HG02678 (cell line): ENCODE results near the gene ZNF385A.

Source experiments
- ATAC-seq: cut with Tn5 transposase; IDR thresholded peaks from one replicate; pipeline ENCODE4 v1.9.1; 2021; ENCODE audit warnings: mild to moderate bottlenecking, moderate library complexity; ENCODE audit not compliant: unreplicated experiment

Gene ZNF385A

DNA sequence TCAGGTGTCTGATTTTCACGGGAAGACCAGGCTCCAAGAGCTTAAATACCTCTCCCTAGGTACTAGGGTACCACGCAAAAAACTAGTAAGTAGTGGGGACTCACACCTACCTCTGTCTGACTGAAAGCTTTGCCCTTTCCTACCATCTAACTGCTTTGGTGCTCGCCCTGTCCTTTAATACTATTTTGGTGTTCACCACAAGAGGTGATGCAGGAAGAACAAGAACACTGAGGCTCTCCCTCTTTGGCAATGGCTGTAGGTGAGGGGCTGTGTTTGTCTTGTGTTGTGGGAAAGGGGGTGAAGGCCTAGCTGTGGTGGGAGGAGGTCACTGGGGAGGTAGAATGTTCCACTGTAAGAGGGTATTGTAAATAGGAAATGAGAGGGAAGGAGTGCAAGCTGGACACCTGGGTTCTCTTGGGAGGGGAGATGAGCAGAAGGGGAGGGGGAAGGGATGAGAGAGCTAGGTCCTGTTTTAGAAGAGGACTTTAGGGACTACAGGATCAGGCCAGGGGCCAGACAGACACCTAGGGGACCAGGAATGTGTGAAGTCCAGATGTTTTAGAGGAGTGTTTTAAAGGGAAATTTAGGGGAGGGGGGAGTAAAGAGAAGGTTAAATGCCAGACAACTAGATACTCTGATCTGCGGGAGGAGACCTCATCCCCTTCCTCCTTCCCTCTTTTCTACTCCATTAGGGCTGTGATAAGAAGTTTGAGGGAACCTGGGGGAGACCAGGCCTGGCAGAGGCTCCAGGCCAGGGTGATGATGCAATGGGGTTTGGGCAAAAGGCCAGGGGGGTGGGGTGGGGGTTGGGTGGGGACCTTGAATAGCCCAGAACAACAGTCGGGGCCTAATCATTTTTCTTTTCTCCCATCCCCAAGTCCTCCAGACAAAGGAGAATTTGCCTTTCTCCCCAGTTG lies 32.4 kb upstream of the ZNF385A start:
- ATAC-seq = no peak

DNA sequence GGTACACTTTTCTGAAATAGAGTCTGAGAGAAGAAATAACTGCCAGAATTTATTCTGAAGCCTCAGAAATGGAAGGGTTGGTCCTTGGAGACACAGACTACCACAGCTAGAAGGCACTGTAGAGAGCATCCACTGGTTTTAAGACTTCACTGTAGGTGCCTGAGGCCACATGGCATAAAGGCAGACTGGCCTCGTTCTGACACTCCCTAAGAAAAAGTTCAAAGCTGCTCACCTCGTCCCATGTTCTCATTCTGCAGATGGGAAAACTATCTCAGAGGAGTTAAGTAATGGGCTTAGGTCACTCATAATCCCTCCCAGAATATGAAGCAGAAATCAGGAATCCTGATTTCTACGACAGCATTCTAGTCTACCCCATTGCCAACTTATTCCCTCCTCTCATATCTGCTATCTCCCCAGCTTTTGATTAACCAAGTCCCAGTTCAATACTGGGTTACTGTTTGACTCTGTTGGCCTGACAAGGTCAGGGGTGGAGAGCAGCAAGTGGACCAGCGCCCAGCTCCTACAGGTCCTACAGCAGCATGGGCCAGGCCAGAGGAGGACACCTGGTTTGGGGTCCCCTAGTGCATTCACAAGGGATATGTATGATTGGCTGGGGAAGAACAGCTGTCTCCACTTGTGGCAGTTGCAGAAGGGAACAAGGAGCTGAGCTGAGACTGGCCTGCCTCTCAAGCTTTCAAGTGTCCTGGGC lies 30.8 kb upstream of the ZNF385A start:
- no peak for ATAC-seq

DNA sequence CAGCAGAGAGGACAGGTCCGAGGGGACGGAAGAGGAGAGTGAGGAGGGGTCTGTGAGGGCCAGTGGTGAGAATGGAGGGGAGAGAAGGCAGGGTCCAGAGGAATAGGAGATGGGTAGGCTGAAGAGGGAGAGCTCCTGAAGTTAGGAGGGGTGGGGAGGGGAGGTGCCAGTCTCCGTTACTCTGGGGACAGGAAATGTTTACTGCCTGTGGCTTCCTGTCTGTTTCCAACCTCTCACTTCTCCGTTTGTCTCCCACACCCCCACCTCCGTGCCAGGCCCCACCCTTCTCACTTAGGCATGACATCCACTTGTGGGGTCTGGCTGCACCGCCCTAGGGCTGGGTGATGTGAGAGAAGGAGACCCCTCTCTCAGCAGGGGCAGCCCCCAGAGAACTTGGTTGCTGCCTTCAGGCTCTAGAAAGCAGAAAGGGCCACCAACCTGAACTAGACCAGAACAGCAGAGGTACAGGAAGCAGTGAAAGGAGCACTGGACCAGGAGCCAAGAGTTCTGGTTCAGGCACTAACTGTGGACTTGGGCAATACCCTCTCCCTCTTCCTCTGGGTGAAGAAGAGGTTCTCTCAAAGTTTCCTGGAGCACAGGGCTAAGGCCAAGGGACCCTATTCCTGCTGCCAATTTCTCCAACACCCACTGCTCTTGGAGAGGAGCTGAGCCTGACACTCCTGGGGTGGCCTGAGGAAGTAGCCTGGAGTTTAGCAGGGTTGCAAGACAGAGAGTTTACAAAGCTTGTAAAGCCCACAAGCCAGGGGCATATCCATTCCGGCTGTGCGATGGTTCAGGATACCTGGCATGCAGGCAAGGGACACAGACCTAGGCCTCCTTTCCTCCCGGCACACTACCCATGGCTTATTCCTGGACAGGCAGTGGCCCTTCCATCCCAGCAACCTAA lies 29.0 kb upstream of the ZNF385A start:
- ATAC-seq = no peak

DNA sequence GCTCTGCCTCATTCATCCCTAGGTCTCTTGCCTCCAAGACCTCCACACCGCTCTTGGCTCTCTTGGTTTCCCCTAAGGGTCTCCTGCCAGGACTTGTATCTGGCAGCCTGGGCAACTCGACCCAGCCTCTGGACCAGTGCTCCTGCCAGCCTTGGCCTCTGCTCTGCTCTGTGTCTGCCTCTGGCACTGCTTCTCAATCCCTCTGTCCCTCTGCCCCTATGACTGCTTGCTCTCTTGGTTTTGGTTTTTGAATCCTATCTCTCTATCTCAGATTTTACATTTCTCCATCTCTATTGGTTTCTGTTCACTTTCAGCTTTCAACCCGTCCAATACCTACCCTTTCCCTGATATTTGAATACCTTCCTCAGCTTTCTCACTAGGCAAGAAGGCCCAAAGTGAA lies 28.3 kb upstream of the ZNF385A start:
- ATAC-seq = no peak

DNA sequence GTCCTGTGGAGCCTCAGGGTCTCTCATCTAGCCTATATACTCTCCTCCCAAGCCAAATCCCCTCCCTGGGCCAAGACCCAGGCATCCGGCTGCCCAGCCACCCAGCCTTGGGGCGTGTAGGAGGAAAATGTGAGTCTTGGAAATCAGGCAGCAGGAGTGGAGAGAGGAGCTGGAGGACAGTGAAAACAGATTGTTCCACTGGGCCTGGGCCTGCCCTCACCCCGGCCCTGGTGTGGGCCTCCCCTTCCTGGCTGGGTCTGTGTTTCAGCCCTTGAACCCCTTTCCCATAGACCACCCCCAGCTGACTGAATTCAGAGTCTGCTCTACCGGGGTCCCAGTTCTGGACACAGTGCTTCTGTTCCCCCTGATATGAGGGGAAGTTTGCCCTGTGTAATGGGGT lies 27.8 kb upstream of the ZNF385A start:
- ATAC-seq = no peak

DNA sequence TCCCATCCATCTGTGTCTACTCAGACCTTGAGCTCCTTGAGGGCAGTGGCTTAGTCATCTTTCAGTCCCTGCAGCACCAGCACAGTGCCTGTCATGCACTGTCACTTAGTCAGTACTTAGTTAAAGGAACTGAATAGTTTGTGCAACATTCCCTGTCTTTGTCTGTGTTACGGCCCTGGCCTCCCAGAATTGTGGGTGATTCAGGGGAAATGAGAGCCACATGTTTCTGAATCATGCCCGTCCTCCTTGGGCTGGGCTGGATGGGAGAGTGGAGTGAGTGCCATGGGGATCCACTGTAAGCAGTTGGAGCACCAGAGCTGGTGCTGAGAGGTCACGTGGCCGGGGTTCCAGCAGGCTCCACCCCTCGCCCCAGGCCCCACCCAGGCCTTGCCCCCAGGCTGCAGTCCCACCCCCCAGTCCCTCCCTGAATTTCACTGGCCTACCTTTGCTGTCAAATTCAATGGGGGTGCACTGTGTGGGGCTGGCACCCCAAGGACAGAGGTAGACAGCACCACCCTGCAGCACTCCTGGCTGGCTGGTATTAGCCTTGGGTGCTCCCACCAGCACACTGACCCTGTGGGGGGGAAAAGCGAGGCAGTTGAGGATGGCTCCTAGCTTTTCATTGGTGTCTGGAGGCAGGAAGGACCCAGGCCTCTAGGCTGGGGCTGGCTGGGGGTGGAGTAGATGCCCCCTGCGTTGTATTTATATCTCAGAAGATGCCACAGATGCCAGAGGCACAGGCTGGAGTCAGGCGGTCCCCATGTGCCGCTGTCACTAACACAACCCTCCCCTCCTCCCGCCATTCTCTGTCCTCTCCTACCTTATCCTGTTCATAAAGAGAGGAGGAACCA lies 27.1 kb upstream of the ZNF385A start:
- ATAC-seq = no peak

DNA sequence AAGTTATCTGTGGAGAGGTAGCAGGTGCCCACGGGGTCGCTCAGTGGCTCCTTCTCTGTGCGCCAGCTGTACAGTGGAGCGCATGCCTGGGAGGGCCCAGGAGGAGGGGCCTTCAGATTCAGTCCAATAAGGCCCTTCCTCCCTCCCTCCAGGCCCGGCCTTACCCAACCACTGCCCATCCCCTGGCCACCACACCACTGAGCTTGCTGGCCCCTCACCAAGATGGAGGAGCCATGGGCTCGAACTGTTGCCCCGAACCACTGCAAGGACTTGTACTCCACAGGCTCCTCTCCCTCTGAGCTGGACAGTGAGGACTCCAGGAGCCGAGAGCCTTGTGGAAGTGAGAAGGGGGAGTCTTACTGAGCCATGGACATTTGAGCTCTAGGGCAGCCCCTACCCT lies 24.7 kb upstream of the ZNF385A start:
- no peak for ATAC-seq

DNA sequence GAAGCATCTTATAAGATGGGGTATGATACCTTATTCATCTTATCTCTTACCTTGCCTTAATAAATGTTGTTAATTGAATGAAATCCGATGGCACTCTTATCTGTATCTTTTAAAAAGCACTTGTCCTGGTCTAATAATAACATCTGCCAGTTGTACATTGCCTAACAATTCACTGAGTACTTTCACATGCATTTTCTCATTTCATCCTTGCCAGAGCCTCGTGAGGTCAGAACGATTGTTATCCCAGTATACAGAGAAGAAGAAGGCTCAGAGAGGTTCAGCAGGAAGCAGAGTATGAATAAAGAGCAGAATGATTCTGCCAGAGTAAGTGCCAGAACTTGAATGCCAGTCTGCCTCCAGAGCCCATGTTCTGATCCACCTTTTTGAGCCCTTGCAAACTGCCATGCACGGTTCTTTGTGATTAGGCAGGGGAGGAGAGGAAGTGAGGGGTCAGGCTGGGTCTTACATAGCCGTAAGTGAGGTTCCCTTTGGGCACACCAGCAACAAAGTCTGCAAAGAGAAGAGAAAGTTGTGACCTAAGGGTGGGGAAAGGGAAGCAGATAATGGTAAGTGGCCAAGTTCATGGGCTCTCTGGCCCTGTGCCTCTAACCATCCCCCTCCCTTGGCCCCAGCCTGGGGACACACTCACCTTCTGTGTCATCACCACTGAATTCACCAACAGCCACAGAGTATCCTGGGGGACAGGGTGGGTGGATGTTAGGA lies 22.8 kb upstream of the ZNF385A start:
- ATAC-seq = no peak

DNA sequence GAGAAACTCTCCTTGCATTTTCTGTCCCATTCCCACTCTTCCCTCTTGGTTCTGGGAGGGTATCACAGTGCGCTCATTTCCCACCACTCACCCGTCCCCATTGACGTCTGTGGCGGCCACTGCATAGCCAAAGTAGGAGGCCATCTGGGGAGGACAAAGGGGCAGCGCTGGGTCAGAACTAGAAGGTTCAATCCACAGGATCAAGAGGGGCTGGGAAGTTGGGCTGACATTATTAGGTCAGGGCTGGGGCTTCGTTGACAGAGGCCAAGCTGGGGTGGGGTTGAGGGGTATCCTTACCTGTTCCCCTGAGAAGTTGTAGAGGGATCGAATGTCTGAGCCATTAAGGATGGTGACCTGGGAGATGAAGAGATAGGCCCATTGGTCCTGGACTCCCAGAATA lies 21.0 kb upstream of the ZNF385A start:
- ATAC-seq = no peak

DNA sequence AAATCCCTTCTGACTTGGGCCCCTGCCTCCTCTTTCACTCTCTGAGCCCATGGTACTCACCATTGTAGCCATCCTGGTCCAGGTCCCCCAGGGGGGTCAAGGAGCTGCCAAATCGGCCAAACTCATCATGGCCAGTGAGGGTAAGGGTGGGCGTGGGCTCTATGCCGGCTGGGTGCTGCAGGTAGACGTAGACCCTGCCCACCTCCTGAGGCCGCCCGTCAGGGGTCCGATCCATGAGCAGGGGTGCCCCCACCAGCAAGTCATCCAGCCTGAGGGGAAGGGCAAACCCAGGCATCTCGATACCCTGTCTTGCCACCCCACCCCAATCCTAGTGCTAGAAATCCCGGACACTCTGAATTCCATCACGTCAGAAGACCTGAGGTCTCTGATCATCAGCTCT lies 20.6 kb upstream of the ZNF385A start:
- ATAC-seq = no peak

DNA sequence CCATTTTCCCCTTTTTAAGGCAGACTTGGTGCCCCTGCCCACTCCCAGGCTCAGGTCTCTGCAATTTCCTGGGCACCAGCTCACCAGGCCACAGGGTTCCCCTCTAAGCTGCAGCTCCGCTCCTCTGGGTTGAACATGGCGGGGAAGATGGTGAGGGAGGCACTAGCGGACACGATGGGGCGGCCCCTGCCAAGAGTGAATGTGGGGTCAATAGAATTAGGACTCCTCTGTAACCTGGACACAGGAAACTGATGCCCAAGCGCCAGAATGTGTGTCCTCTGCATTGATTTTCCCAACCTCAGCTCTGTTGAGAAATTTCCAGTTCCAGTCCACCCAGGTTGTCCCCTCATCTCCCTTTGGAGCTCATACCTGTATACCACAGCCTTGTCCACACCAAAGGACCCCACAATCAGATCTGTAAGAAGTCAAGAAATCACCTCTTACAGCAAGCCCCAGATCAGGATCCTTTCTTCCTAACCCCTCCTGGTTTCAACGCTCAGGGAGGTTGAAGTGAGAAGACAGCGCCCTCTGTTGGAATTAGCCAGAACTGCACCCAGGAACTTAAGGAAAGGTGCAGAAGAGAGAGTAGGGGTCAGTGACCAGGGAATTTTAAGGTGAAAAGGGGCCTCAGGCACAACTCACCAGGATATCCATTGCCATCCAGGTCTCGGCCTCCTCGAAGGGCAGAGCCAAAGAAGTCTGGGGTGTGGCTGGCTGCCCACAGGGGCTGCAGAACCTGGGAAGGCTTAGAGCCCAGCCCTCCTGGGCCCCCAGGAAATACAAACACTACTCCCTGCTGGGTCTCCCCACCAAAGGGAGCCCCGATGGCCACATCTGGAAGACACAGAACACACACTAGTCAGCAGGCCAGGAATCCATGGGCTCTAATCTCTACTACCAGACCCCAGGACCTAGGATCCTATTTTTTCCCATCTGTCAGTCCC lies 19.8 kb upstream of the ZNF385A start:
- ATAC-seq = no peak

DNA sequence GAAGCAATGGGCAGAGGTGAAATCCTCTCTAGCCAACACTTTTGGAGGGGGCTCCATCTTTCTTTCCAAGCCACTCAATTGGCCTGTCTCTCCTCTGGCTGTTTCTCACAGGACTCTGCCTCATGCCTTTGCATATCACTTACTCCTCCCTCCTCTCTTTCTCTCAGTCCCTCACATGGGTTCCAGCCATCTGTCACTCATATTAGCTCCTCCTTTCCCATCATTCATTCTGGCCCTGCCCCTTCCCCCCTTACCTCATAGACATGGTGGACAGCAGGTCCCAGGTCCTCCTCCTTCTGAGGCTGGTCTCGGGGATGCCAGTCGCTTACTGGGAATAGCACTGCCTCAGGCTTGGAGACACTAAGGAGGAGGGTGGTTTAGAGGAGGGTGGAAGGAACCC lies 16.6 kb upstream of the ZNF385A start:
- no peak for ATAC-seq

DNA sequence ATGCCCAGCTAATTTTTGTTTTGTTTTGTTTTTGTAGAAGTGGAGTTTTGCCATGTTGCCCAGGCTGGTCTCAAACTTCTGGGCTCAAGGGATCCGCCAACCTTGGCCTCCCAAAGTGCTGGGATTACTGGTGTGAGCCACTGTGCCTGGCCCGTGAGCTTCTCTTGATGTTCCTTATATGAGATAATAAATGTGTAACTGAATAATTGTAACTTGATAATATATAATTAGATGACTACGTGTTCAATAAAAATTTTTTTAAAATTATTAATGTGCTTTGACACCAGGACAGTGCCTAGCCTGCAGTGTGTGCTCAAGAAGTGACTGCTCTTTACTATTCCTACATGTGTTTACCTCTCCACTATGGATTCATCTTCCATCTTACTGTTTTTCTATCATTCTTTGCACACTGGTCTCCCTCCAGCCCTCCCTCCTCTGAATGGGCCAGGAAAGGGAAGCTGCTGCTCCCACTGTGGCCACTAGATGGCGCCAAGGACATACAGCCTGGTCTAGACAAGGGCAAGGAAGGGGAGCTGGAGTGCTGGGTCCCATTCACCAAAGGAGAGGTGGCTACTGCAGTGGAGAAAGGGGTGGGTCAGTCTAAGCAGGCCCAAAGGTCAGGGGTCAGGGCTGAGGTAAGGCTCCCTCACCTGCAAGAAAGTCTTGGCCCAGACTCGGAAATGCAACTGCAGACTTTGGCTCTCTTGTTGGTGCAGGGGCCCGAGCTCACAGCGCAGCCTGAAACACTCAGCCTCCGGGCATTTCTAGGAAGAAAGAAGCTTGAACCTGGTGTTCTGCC lies 14.7 kb upstream of the ZNF385A start:
- ATAC-seq = peak; percentile 79

DNA sequence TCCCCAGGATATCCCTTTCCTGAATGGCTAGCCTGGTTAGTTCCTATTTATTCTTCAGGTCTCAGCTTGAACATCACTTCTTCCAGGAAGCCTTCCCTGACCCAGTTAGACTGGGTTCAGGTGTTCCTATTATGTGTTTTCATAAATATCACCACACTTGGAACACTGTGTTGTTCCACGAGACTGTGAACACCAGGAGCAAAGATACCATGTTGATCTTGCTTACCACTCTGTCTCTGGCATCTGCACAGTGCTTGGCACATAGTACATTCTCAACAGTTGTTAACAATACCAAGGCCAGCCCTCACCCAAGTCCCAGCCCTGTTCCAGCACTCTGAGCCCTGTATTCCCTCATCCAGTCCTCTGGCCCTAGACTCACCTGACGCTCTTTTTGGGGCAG lies 13.7 kb upstream of the ZNF385A start:
- no peak for ATAC-seq

DNA sequence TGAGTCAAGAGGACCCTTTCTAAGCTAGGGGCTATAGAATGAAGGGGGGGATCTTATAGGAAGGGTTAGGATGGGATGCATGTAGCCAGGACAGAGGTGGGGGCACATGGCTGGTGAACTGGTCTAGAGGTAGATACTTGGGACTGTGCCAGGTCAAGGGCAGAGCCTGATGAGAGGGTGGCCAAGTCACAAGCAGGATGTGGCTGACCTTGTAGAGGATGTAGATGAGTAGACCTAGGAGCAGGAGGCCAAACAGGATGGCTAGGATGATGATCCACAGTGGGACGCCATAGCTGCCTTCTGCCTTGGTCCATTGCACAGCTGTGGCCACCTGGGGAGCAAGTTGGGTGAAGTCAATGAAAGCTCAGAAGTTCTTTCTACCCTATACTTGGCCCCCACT lies 12.6 kb upstream of the ZNF385A start:
- no peak for ATAC-seq

DNA sequence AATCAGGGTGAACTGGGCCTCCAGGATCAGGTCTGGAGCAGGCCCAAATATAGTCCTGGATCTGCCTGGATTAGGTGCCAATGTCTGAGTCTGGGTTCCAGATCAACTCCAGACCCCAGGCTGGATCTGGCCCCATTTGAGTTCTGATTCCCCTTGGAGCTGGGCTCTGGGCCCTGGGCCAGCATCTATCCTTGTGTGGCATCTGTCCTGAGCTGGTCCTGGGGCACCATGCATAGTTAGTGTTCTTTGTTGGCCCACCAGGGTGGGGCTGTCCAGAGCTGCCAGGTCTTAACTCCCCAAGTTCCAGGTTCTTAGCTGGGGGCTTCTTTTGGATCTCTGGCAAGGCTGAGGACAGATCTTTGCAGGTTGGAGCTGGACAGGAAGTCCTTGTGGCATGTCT lies 11.0 kb upstream of the ZNF385A start:
- no peak for ATAC-seq

DNA sequence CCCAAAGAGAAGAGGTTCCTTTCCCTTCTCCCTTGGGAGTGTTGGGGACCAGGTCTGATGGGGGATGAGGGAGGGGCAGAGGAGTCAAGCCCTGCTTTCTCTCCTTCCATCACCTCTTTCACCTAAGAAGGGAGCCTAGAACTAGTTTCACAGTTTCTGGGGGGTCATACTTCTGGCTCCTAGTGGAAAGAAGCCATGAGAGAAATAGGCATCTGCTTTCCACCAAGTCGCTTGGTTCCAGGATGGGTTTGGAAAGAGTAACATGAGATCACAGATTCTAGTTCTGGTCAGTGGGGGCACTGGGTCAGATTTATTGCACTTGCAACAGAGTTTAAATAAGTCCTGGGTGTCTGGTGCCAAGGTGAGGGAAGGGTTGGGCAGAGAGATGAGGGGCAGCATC lies 10.5 kb upstream of the ZNF385A start:
- no peak for ATAC-seq

DNA sequence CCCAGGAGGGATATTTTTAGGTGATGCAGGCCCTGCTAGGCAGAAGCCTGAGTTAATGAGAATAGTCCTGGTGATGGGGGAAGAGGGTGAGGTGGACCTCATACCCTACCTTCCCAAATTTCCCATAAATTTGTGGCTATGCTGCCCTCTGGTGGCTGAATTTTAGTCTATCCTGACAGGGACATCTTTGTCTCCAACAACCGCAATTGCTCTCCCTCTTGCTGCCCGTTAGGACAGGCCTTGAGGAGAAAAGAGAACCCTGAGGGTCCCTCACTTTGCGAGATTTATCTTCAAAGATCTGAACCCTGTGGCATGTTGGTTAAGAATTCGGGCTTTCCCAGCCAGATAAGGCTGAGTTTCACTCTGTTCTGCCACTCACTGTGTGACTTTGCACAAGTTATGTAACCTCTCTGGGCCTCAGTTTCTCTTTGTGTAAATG lies 9.8 kb upstream of the ZNF385A start:
- ATAC-seq = no peak
